NB4 (cell line): Measurements from ENCODE around the gene PGM1.

Experiments
- MYC ChIP-seq: IDR thresholded peaks from 2 replicates; pipeline ENCODE4 v1.6.1; 2011; ENCODE audit warnings: low read depth, low read length
- POLR2A ChIP-seq: IDR thresholded peaks from 2 replicates; pipeline ENCODE4 v1.6.1; 2011; ENCODE audit warnings: mild to moderate bottlenecking; ENCODE audit not compliant: insufficient read length; ENCODE audit errors: extremely low read depth
- TF ChIP-seq, protein P1 (sequence below): IDR thresholded peaks from one replicate; pipeline ENCODE4 v1.5.1; 2012; ENCODE audit warnings: low read depth, low read length

DNA sequence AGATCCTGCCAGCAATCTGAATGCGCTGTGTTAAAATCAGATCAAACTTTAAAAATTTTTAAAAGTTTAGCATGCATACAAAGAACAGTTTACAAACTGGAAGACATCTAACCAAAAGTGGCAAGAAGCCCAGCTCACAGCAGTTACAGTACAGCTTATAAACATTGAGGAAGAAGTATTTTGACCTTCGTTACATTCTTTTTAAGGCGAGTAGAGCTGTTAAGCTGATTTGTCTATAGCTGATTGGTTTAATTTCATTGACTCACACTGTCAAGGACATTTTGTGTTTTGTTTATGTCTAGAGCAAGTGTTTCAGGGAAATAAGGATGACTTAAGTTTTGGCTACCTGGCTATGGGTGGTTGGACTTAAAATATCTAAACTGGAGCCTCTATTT is 3.0 kb upstream of the PGM1 start:
- TF ChIP-seq, protein P1, sequence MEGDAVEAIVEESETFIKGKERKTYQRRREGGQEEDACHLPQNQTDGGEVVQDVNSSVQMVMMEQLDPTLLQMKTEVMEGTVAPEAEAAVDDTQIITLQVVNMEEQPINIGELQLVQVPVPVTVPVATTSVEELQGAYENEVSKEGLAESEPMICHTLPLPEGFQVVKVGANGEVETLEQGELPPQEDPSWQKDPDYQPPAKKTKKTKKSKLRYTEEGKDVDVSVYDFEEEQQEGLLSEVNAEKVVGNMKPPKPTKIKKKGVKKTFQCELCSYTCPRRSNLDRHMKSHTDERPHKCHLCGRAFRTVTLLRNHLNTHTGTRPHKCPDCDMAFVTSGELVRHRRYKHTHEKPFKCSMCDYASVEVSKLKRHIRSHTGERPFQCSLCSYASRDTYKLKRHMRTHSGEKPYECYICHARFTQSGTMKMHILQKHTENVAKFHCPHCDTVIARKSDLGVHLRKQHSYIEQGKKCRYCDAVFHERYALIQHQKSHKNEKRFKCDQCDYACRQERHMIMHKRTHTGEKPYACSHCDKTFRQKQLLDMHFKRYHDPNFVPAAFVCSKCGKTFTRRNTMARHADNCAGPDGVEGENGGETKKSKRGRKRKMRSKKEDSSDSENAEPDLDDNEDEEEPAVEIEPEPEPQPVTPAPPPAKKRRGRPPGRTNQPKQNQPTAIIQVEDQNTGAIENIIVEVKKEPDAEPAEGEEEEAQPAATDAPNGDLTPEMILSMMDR: no peak
- TF ChIP-seq POLR2A (no peak), MYC (no peak)
